K562 (cell line): Measurements from ENCODE around the gene EHBP1. TPM values are rescaled to one million over a fixed set of nuclear protein-coding genes. Genes with fewer than 3 reads are reported as not detected.

Experiments used
- ATAC-seq: fragments of 200-7000 bp; cut with Tn5 transposase; 3 replicates; pipeline ENCODE4 v1.9.1; 2020; ENCODE audit warnings: moderate library complexity
- BruUV-seq: library from RNA; stranded (reverse); fragments of 400-500 nt; replicated peaks from 2 replicates; lab custom pipeline; 2021; lab: Mats Ljungman, UMichigan
- CTCF ChIA-PET: fragments of 300-600 bp; formaldehyde crosslinking; extraction: SDS; loops from one replicate; lab custom pipeline; 2021; ENCODE audit warnings: low intra/inter-chr PET ratio; lab: Yijun Ruan, JAX
- POLR2A ChIA-PET: fragments of 300-600, 350-650 bp; sonication (Branson Sonifier 250); formaldehyde crosslinking; extraction: SDS; loops from one replicate; lab custom pipeline; 2021; ENCODE audit warnings: antibody characterized with exemption, inconsistent platforms; lab: Yijun Ruan, JAX
- DNase-seq, 4 experiments: peaks; one replicate each; pipeline versions ENCODE4 v3.0.0 to v3.0.0-alpha.2; 2011 to 2018; ENCODE audit warnings: low spot score in 3 of 4, mixed read lengths in 3 of 4; ENCODE audit errors: extremely low read depth in 1 of 4
- FAIRE-seq: peaks from 2 replicates; lab custom pipeline; 2011; peaks lifted over from hg19 to GRCh38; lab: Jason Lieb, UNC
- H2AFZ ChIP-seq: 2 replicates; pipeline ENCODE4 v1.6.0; 2011; ENCODE audit warnings: low read depth, low read length, control low read depth, inconsistent platforms
- H3K27ac ChIP-seq: fragments of 200-600 bp; 3 replicates; pipeline ENCODE4 v1.8.0; 2011; ENCODE audit warnings: low read depth, mild to moderate bottlenecking, control low read depth, inconsistent platforms, low read length, moderate library complexity, mixed read lengths; ENCODE audit errors: extremely low read depth
- H3K27me3 ChIP-seq, 2 experiments: fragments of 300-600 bp in 1 of 2; 2 replicates in 1 of 2; 3 replicates in 1 of 2; pipeline versions ENCODE4 v1.6.0 to v1.8.0; 2011; ENCODE audit warnings: inconsistent platforms in 2 of 2, low read length in 2 of 2, mild to moderate bottlenecking in 1 of 2, mixed read lengths in 1 of 2, moderate library complexity in 1 of 2; ENCODE audit not compliant: control insufficient read depth in 2 of 2, insufficient read depth in 2 of 2
- H3K36me3 ChIP-seq: fragments of 300-600 bp; 3 replicates; pipeline ENCODE4 v1.8.0; 2011; ENCODE audit warnings: mild to moderate bottlenecking, low read length, inconsistent platforms; ENCODE audit not compliant: control insufficient read depth, insufficient read depth
- H3K4me1 ChIP-seq, 2 experiments: fragments of 200-600 bp in 1 of 2; replicated peaks in 1 of 2; 2 replicates in 1 of 2; 3 replicates in 1 of 2; pipeline versions ENCODE4 v1.5.1 to v1.8.0; 2011; ENCODE audit warnings: inconsistent platforms in 2 of 2, low read length in 2 of 2, mild to moderate bottlenecking in 1 of 2, mixed read lengths in 1 of 2, moderate library complexity in 1 of 2; ENCODE audit not compliant: control insufficient read depth in 2 of 2, insufficient read depth in 2 of 2
- H3K4me2 ChIP-seq: 2 replicates; pipeline ENCODE4 v1.6.1; 2011; ENCODE audit warnings: low read length, control low read depth, inconsistent platforms, mixed read lengths; ENCODE audit not compliant: insufficient read depth
- H3K4me3 ChIP-seq: fragments of 200-600 bp; sonication (generic), shearing (Covaris generic); 2 replicates; pipeline ENCODE4 v1.5.1; 2016; ENCODE audit warnings: control low read depth, inconsistent platforms
- H3K79me2 ChIP-seq: fragments of 200-600 bp; 3 replicates; pipeline ENCODE4 v1.8.0; 2011; ENCODE audit warnings: low read length, inconsistent platforms; ENCODE audit not compliant: control insufficient read depth, insufficient read depth
- H3K9ac ChIP-seq, 2 experiments: 2 replicates each; pipeline versions ENCODE4 v1.6.0 to v1.6.1; 2011; ENCODE audit warnings: low read depth in 2 of 2, low read length in 2 of 2, control low read depth in 1 of 2, inconsistent platforms in 1 of 2, mild to moderate bottlenecking in 1 of 2, mixed read lengths in 1 of 2; ENCODE audit not compliant: insufficient read depth in 1 of 2
- H3K9me1 ChIP-seq: one replicate; pipeline ENCODE4 v1.6.0; 2011; ENCODE audit warnings: inconsistent platforms, mild to moderate bottlenecking, low read length, moderate library complexity; ENCODE audit not compliant: control insufficient read depth, insufficient read depth
- H3K9me3 ChIP-seq: replicated peaks from 2 replicates; pipeline ENCODE4 v1.5.1; 2011; ENCODE audit warnings: low read depth, low read length, inconsistent platforms; ENCODE audit not compliant: control insufficient read depth, insufficient read depth
- H4K20me1 ChIP-seq: replicated peaks from 2 replicates; pipeline ENCODE4 v1.6.1; 2011; ENCODE audit warnings: low read length, inconsistent platforms, mixed read lengths; ENCODE audit not compliant: control insufficient read depth, insufficient read depth
- CREB5 ChIP-seq: fragments of 250-450 bp; sonication (Bioruptor Pico); IDR thresholded peaks from 2 replicates; pipeline ENCODE4 v1.5.0; 2020; ENCODE audit warnings: mild to moderate bottlenecking
- ESRRA ChIP-seq: fragments of 450-650 bp; IDR thresholded peaks from 2 replicates; pipeline ENCODE4 v1.6.1; 2014; ENCODE audit warnings: low read depth, mild to moderate bottlenecking, moderate library complexity, borderline replicate concordance
- HINFP ChIP-seq: fragments of 450-650 bp; conservative IDR thresholded peaks from 2 replicates; pipeline ENCODE4 v1.6.1; 2016; ENCODE audit warnings: missing genetic modification characterization, low read depth, mild to moderate bottlenecking, control low read depth, missing compliant biosample characterization
- HOXB6 ChIP-seq: fragments of 250-450 bp; sonication (Bioruptor Pico); IDR thresholded peaks from 2 replicates; pipeline ENCODE4 v1.5.1; 2022; ENCODE audit warnings: mild to moderate bottlenecking, borderline replicate concordance
- MITF ChIP-seq: IDR thresholded peaks from 2 replicates; pipeline ENCODE4 v1.6.1; 2014; ENCODE audit warnings: antibody characterized with exemption
- RHOXF2B ChIP-seq: fragments of 250-450 bp; sonication (Bioruptor Pico); conservative IDR thresholded peaks from 2 replicates; pipeline ENCODE4 v1.5.1; 2021
- SAFB ChIP-seq: fragments of 200-400 bp; formaldehyde crosslinking; IDR thresholded peaks from 2 replicates; pipeline ENCODE4 v1.6.1; 2017; ENCODE audit warnings: low read depth, low read length, borderline replicate concordance
- SAFB2 ChIP-seq: fragments of 200-400 bp; formaldehyde crosslinking; IDR thresholded peaks from 2 replicates; pipeline ENCODE4 v1.6.1; 2018; ENCODE audit warnings: borderline replicate concordance, low read length, low read depth, moderate library complexity; ENCODE audit not compliant: severe bottlenecking
- TSC22D4 ChIP-seq: fragments of 450-650 bp; IDR thresholded peaks from 2 replicates; pipeline ENCODE4 v1.6.1; 2016; ENCODE audit warnings: missing genetic modification characterization, missing biosample characterization, control low read depth
- YBX1 ChIP-seq: fragments of 450-650 bp; IDR thresholded peaks from 2 replicates; pipeline ENCODE4 v1.7.1; 2016; ENCODE audit warnings: mild to moderate bottlenecking
- ZNF121 ChIP-seq: sonication (generic); formaldehyde crosslinking; conservative IDR thresholded peaks from 2 replicates; pipeline ENCODE4 v1.8.0; 2022; ENCODE audit warnings: missing genetic modification reagents
- WGBS: fragments of 100-300 bp; shearing (Covaris generic); methylation state at CpG from one replicate; pipeline ENCODE4 v1.1.6; 2016; ENCODE audit warnings: low coverage, mixed read lengths; ENCODE audit not compliant: insufficient coverage; ENCODE audit errors: missing lambda C conversion rate; 5-methylcytosine and 5-hydroxymethylcytosine counted together
- in situ Hi-C: fragments of 300-500 bp; cut with MboI; formaldehyde crosslinking; loops from 4 replicates; pipeline ENCODE4 v1.15.0; 2018; ENCODE audit warnings: inconsistent platforms, mixed read lengths
- intact Hi-C: fragments of 100-400 bp; cut with micrococcal nuclease; formaldehyde crosslinking; loops from 2 replicates; pipeline ENCODE4 v1.14.2; 2022
- polyA plus RNA-seq, 8 experiments: library from polyadenylated mRNA; depleted of rRNA in 4 of 8; stranded (reverse) in 5 of 8; unstranded in 3 of 8; fragments of >200 nt; fragmentation: Nextera tagmentation in 2 of 8; fragmentation: Illumina TruSeq in 1 of 8; extraction: Ambion mirVana in 2 of 8; extraction: Trizol in 1 of 8; gene quantifications; 2 replicates each; pipeline versions ENCODE4 v1.2.1 to v1.2.3, GENCODE V29; 2011 to 2014; ENCODE audit warnings: inconsistent platforms in 1 of 8, missing spikeins in 1 of 8
- total RNA-seq, 7 experiments: library from RNA; depleted of rRNA in 6 of 7; stranded (reverse); fragments of >200 nt in 6 of 7; fragmentation: Illumina TruSeq in 2 of 7; extraction: Trizol in 2 of 7; gene quantifications; 2 replicates each; pipeline versions ENCODE4 v1.2.1 to v1.2.3, GENCODE V29; 2011 to 2021; ENCODE audit warnings: low replicate concordance in 1 of 7

EHBP1 gene
- total and polyA plus RNA-seq, 9 of the 15 experiments (the other 6 are each of a cell fraction or from before 2014, with no cell fraction given) = 8.9 to 26.6 (median 19.3) TPM

GRCh38 chr2:63059793-63060471 is 354.4 kb downstream of the EHBP1 start:
- Histone ChIP-seq H2AFZ (no peak overlapping the region), H3K79me2 (no peaks in the 10 kb centered on the region), H3K36me3 (peaks cover 23% of the 10 kb centered on the region; the same call in 1 of the 3 replicates), H3K4me2 (no peak overlapping the region), H3K9ac (no peak overlapping the region), H3K9me3 (peaks cover 8% of the 10 kb centered on the region; the same call in 1 of the 2 replicates), H3K9me1 (no peaks in the 10 kb centered on the region), H3K27ac (no peak overlapping the region), H3K4me1 (no peaks in the 10 kb centered on the region), H3K27me3 (no peaks in the 10 kb centered on the region), H3K4me3 (no peak overlapping the region), H4K20me1 (no peaks in the 10 kb centered on the region)
- ATAC-seq (no peak), FAIRE-seq (no peak), DNase-seq (no peak)
- 59% methylated on average over 12 of the region's 39 CpGs for WGBS
- TF ChIP-seq ESRRA (no peak), SAFB (no peak)
- in situ Hi-C loops (no loop called here), intact Hi-C loops (no loop called here)
- ChIA-PET CTCF (no interaction called here), POLR2A (no interaction called here)
- BruUV-seq = no TSS peak

- ATAC-seq (no peak), FAIRE-seq (no peak), DNase-seq (no peak)
- Histone ChIP-seq H3K27ac (no peak overlapping the region), H2AFZ (no peak overlapping the region), H3K9me3 (peaks cover 8% of the 10 kb centered on the region; the same call in 1 of the 2 replicates), H3K27me3 (no peaks in the 10 kb centered on the region), H3K4me2 (no peak overlapping the region), H4K20me1 (no peaks in the 10 kb centered on the region), H3K4me3 (no peak overlapping the region), H3K9ac (no peak overlapping the region), H3K9me1 (no peaks in the 10 kb centered on the region), H3K79me2 (no peaks in the 10 kb centered on the region), H3K4me1 (no peaks in the 10 kb centered on the region), H3K36me3 (peaks cover 18% of the 10 kb centered on the region; the same call in 1 of the 3 replicates)
- CTCF ChIA-PET = no interaction called here
- BruUV-seq = no TSS peak
- POLR2A ChIA-PET = no interaction called here
- 37% methylated on average over 5 of the region's 5 CpGs for WGBS
- intact Hi-C loops (no loop called here), in situ Hi-C loops (no loop called here)
- no peak for TF ChIP-seq CREB5
- no peak for TF ChIP-seq TSC22D4 (tag)
- no peak for TF ChIP-seq ZNF121 (CRISPR knock-in tag)
- no peak for TF ChIP-seq HINFP (tag)
- TF ChIP-seq YBX1 = no peak
- TF ChIP-seq SAFB2 = no peak
- no peak for TF ChIP-seq RHOXF2B
- TF ChIP-seq MITF = no peak
- no peak for TF ChIP-seq HOXB6 (CRISPR knock-in tag)
These were observed 355.0 kb downstream of the EHBP1 start for GRCh38 chr2:63060472-63060991.
